Activated naive CD8-positive, alpha-beta T cell treated with anti-CD3 and anti-CD28 coated beads, Interleukin-2, amount 50 U/mL, for 24 hours (primary cell): ENCODE results near the gene GBE1.
A peak's percentile ranks its signal among the peaks of the same experiment; 100 is the strongest.
"Not testable (repeated sequence)": the region's sequence is repeated elsewhere in the genome, so short reads cannot be mapped to it uniquely, and the experiment has no call there.

ENCODE experiments used
- ATAC-seq: fragments of 150-1000 bp; cut with Tn5 transposase; one replicate; pipeline ENCODE4 v1.10.0; 2021
- DNase-seq: peaks from one replicate; pipeline ENCODE4 v3.0.0; 2021
- H3K27ac Mint-ChIP-seq: one replicate; pipeline ENCODE4 v1.8.0; 2021; ENCODE audit warnings: mild to moderate bottlenecking, mixed read lengths
- H3K27me3 Mint-ChIP-seq: one replicate; pipeline ENCODE4 v1.8.0; 2021; ENCODE audit warnings: mixed read lengths
- H3K36me3 Mint-ChIP-seq: one replicate; pipeline ENCODE4 v1.8.0; 2021; ENCODE audit warnings: low read depth, mixed read lengths
- H3K4me1 Mint-ChIP-seq: one replicate; pipeline ENCODE4 v1.8.0; 2021; ENCODE audit warnings: mixed read lengths
- H3K4me3 Mint-ChIP-seq: one replicate; pipeline ENCODE4 v1.8.0; 2021; ENCODE audit warnings: mild to moderate bottlenecking, moderate library complexity, mixed read lengths
- H3K9me3 Mint-ChIP-seq: one replicate; pipeline ENCODE4 v1.8.0; 2021; ENCODE audit warnings: mixed read lengths

Gene GBE1

GRCh38 chr3:81760924-81761903 lies at the start of gene GBE1:
Gene GBE1 (minus strand): TSS chr3:81761645. CDS start chr3:81761517, 128 bp downstream.
- peak; percentile 89 for DNase-seq
- peak within 1 kb of the TSS; percentile 92 for H3K4me3 Mint-ChIP-seq
- peaks cover 8% of the 10 kb centered on the region for H3K9me3 Mint-ChIP-seq
- H3K36me3 Mint-ChIP-seq: peaks cover 48% of the 10 kb centered on the region
- peaks cover 52% of the 10 kb centered on the region for H3K4me1 Mint-ChIP-seq
- H3K27ac Mint-ChIP-seq: peak within 1 kb of the TSS; percentile 99
- H3K27me3 Mint-ChIP-seq: no peaks in the 10 kb centered on the region
- peak; percentile 87 for ATAC-seq

- no peak overlapping the region for H3K4me3 Mint-ChIP-seq
- DNase-seq (no peak), ATAC-seq (no peak)
- H3K4me1 Mint-ChIP-seq: no peaks in the 10 kb centered on the region
- H3K27me3 Mint-ChIP-seq: no peaks in the 10 kb centered on the region
- H3K9me3 Mint-ChIP-seq: no peaks in the 10 kb centered on the region
- H3K27ac Mint-ChIP-seq: no peak overlapping the region
- H3K36me3 Mint-ChIP-seq: no peaks in the 10 kb centered on the region
Measured at GRCh38 chr3:81808900-81809299, 47.5 kb upstream of the GBE1 start.

GRCh38 chr3:81799403-81799802 lies 38.0 kb upstream of the GBE1 start:
- DNase-seq (no peak), ATAC-seq (no peak)
- Mint-ChIP-seq H3K27me3 (no peaks in the 10 kb centered on the region), H3K9me3 (no peaks in the 10 kb centered on the region), H3K36me3 (no peaks in the 10 kb centered on the region), H3K4me3 (no peak overlapping the region), H3K27ac (no peak overlapping the region), H3K4me1 (no peaks in the 10 kb centered on the region)

GRCh38 chr3:81793410-81793809 lies 32.0 kb upstream of the GBE1 start:
- DNase-seq: no peak
- Mint-ChIP-seq H3K9me3 (no peaks in the 10 kb centered on the region), H3K4me1 (no peaks in the 10 kb centered on the region), H3K36me3 (no peaks in the 10 kb centered on the region), H3K4me3 (no peak overlapping the region), H3K27ac (no peak overlapping the region), H3K27me3 (no peaks in the 10 kb centered on the region)
- no peak for ATAC-seq

- no peaks in the 10 kb centered on the region for H3K4me1 Mint-ChIP-seq
- DNase-seq: no peak
- H3K9me3 Mint-ChIP-seq: no peaks in the 10 kb centered on the region
- no peak overlapping the region for H3K27ac Mint-ChIP-seq
- no peaks in the 10 kb centered on the region for H3K36me3 Mint-ChIP-seq
- no peaks in the 10 kb centered on the region for H3K27me3 Mint-ChIP-seq
- ATAC-seq: no peak
- no peak overlapping the region for H3K4me3 Mint-ChIP-seq
Measured at GRCh38 chr3:81790117-81790516, 28.7 kb upstream of the GBE1 start.

GRCh38 chr3:81789691-81790090 lies 28.2 kb upstream of the GBE1 start:
- no peak for ATAC-seq
- DNase-seq: no peak
- H3K36me3 Mint-ChIP-seq: no peaks in the 10 kb centered on the region
- H3K4me1 Mint-ChIP-seq: no peaks in the 10 kb centered on the region
- H3K4me3 Mint-ChIP-seq: no peak overlapping the region
- H3K9me3 Mint-ChIP-seq: no peaks in the 10 kb centered on the region
- no peaks in the 10 kb centered on the region for H3K27me3 Mint-ChIP-seq
- H3K27ac Mint-ChIP-seq: no peak overlapping the region

- no peak overlapping the region for H3K4me3 Mint-ChIP-seq
- no peaks in the 10 kb centered on the region for H3K27me3 Mint-ChIP-seq
- no peaks in the 10 kb centered on the region for H3K4me1 Mint-ChIP-seq
- ATAC-seq: no peak
- no peak for DNase-seq
- no peak overlapping the region for H3K27ac Mint-ChIP-seq
- H3K9me3 Mint-ChIP-seq: no peaks in the 10 kb centered on the region
- H3K36me3 Mint-ChIP-seq: no peaks in the 10 kb centered on the region
Measured at GRCh38 chr3:81788610-81789009, 27.2 kb upstream of the GBE1 start.

GRCh38 chr3:81788044-81788443 lies 26.6 kb upstream of the GBE1 start:
- ATAC-seq (no peak), DNase-seq (no peak)
- H3K9me3 Mint-ChIP-seq: peaks cover under 1% of the 10 kb centered on the region
- no peaks in the 10 kb centered on the region for H3K27me3 Mint-ChIP-seq
- H3K27ac Mint-ChIP-seq: no peak overlapping the region
- H3K4me1 Mint-ChIP-seq: no peaks in the 10 kb centered on the region
- H3K4me3 Mint-ChIP-seq: no peak overlapping the region
- no peaks in the 10 kb centered on the region for H3K36me3 Mint-ChIP-seq

- peaks cover 17% of the 10 kb centered on the region for H3K9me3 Mint-ChIP-seq
- H3K4me1 Mint-ChIP-seq: no peaks in the 10 kb centered on the region
- H3K4me3 Mint-ChIP-seq: no peak overlapping the region
- ATAC-seq (no peak), DNase-seq (no peak)
- H3K27ac Mint-ChIP-seq: no peak overlapping the region
- H3K27me3 Mint-ChIP-seq: no peaks in the 10 kb centered on the region
- no peaks in the 10 kb centered on the region for H3K36me3 Mint-ChIP-seq
Measured at GRCh38 chr3:81782585-81782984, 21.1 kb upstream of the GBE1 start.

- H3K4me3 Mint-ChIP-seq: no peak overlapping the region
- ATAC-seq (no peak), DNase-seq (no peak)
Measured at GRCh38 chr3:81778678-81779182, 17.3 kb upstream of the GBE1 start.

GRCh38 chr3:81776643-81777042 lies 15.2 kb upstream of the GBE1 start:
- ATAC-seq: no peak
- Mint-ChIP-seq H3K9me3 (peaks cover 9% of the 10 kb centered on the region), H3K4me3 (no peak overlapping the region), H3K36me3 (no peaks in the 10 kb centered on the region), H3K27me3 (no peaks in the 10 kb centered on the region), H3K4me1 (no peaks in the 10 kb centered on the region), H3K27ac (no peak overlapping the region)
- no peak for DNase-seq

More at GRCh38 chr3:81778678-81779182, 17.3 kb upstream of the GBE1 start:
- Mint-ChIP-seq H3K4me1 (no peaks in the 10 kb centered on the region), H3K27me3 (no peaks in the 10 kb centered on the region), H3K36me3 (no peaks in the 10 kb centered on the region), H3K27ac (no peak overlapping the region), H3K9me3 (peaks cover 17% of the 10 kb centered on the region)

- Mint-ChIP-seq H3K9me3 (no peaks in the 10 kb centered on the region), H3K27me3 (peaks cover 10% of the 10 kb centered on the region), H3K36me3 (no peaks in the 10 kb centered on the region), H3K27ac (no peak overlapping the region), H3K4me3 (no peak overlapping the region), H3K4me1 (no peaks in the 10 kb centered on the region)
- ATAC-seq (no peak), DNase-seq (no peak)
Measured at GRCh38 chr3:81770710-81771109, 9.3 kb upstream of the GBE1 start.

GRCh38 chr3:81769299-81769698 lies 7.9 kb upstream of the GBE1 start:
- ATAC-seq: no peak

GRCh38 chr3:81767250-81767859 lies 5.9 kb upstream of the GBE1 start:
- not testable (repeated sequence) for H3K27me3 Mint-ChIP-seq, H3K27ac Mint-ChIP-seq, ATAC-seq, H3K9me3 Mint-ChIP-seq, DNase-seq, H3K36me3 Mint-ChIP-seq, H3K4me3 Mint-ChIP-seq
- H3K4me1 Mint-ChIP-seq: peaks cover 12% of the 10 kb centered on the region

More at GRCh38 chr3:81769299-81769698, 7.9 kb upstream of the GBE1 start:
- no peak for DNase-seq
- H3K4me1 Mint-ChIP-seq: peaks cover 4% of the 10 kb centered on the region
- no peak overlapping the region for H3K27ac Mint-ChIP-seq
- no peaks in the 10 kb centered on the region for H3K9me3 Mint-ChIP-seq
- H3K36me3 Mint-ChIP-seq: no peaks in the 10 kb centered on the region
- peaks cover 10% of the 10 kb centered on the region for H3K27me3 Mint-ChIP-seq
- no peak overlapping the region for H3K4me3 Mint-ChIP-seq

- DNase-seq: no peak
- no peak for ATAC-seq
- no peak overlapping the region for H3K27ac Mint-ChIP-seq
- peaks cover 3% of the 10 kb centered on the region for H3K27me3 Mint-ChIP-seq
- H3K36me3 Mint-ChIP-seq: peaks cover 7% of the 10 kb centered on the region
- no peaks in the 10 kb centered on the region for H3K9me3 Mint-ChIP-seq
- peaks cover 24% of the 10 kb centered on the region for H3K4me1 Mint-ChIP-seq
- no peak overlapping the region for H3K4me3 Mint-ChIP-seq
Measured at GRCh38 chr3:81765400-81765799, 4.0 kb upstream of the GBE1 start.
